ENCODE results near the gene OSBPL6.
"Not testable (repeated sequence)": the region's sequence is repeated elsewhere in the genome, so short reads cannot be mapped to it uniquely, and the experiment has no call there.

The OSBPL6 gene

DNA sequence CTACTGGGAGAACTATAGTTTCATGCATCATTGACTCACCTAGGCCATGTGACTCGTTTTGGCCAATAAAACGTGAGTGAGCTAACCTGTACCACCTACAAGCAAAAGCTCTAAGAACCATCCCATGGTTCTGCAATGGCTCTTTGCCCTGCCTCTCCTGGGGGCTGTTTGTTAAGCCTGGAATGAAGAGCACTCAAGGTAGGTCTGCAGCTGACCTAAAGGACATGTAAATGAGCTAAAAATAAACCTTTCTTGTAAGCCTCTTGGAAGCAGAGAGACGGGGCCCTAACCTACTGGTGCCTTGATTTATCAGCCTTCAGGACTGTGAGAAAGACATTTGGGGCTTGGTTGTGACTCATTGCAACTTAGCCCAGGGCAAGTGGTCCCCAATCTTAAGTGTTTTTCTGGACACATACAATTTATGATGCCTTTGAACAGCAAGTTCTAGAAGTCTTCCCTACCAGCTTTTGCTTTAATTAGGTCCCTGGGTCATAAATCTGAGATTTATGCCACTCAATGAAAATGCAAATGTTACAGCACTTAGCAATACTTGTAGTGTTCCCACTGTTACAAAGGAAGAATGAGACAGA is 107.4 kb downstream of the OSBPL6 start:
- no peak for DNase-seq (ENCODE audit: low spot score)

DNA sequence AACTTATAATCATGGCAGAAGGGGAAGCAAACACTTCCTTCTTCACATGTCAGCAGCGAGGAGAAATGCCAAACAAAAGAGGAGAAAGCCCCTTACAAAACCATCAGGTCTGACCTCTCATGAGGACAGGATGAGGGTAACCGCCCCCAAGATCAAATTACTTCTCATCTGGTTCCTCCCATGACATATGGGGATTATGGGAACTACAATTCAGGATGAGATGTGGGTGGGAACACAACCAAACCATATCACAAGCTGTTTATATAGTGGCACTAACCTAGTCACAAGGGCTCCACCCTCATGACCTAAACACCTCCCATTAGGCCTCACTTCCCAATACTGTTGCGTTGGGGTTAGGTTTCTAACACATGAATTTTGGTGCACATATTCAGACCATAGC is 110.0 kb downstream of the OSBPL6 start:
- DNase-seq (ENCODE audit: low spot score), result no peak

DNA sequence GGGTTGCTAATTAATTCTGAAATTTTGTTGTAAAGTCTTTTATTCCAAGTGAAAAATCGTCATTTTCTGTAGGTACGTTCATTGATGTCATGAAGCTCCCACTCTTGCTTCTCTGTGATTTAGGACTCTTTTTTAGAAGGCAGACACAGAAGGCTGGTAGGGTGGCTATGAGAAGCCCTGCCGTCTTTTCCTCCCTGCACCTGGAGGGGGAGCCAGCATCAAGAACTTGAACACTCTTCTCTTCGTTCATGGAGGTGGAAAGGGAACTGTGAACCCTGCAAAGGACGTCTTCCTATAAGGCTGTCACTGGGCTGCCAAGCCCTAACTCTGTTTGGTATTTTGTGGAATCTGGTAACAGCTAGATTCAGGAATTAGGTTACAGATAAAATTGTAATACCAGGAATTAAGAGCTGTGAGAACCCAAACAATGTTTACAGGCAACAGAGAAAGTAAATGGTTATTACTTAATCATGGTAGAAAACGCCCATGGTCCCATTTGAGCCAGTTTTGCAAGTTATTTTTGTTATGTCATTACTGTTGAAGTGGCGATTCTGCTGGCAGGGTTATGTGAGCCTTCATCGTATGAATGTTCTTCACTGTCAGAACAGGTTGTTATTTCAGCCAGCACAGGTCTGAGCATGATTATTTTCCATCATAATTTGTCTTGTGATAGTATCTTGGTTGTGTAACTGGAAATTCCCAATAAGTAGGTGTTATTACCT is 112.2 kb downstream of the OSBPL6 start:
- DNase-seq (ENCODE audit: low spot score), result peak; percentile 22

DNA sequence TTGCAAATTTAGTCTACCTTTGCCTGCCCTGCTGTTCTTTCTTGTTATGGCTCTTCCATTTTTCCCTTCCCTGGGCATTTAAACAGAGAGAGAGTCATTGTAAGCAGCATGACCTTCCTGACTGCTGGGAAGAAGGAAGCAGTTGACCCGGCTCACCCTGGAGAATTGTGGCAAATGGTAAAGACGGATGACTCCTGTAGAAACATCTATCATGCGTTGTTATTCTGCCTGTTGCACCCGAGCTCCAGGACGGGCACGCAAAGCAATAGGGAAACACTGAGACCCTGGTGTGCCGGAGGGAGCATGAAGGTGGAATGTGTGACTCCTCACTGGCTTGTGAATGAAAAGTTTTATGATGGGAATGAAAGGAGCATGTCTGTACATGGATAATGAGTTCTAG is 113.3 kb downstream of the OSBPL6 start:
- DNase-seq (ENCODE audit: low spot score), result no peak

DNA sequence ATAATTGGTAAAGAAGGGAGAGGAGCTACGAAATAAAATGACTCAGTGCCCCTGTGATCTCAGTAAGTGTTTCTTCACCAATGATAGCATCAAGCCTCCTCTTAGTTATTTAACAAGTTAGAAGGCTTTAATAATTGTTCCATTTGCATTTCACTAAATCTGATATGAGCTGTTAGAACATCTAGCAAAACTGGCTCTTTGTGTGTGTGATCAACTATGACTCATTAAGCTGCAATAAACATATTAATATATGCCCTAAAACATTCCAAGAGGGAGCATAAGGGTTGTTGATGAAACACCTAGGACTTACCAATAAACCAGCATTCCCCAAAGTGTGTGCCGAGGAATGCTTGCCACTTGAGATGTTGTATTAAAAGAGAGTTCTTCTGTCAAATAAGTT is 115.2 kb downstream of the OSBPL6 start:
- DNase-seq (ENCODE audit: low spot score), result no peak

DNA sequence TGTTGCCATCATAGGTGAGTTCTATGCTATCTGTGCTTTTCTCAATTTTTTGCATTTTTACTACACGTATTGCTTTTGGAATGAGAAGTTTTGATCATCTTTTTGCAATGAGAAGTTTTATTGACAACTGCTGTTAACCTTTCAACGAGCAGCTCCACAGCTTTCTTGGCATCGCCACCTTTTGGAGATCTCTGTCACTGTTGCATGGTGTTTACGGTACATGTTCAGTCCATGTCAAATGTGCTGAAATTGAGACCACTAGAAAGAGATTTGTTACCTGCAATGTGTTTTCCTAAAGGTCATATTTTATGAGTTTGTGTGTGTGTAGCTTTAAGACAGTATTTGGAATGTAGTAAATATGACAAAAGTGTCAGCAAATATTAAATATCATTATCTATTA is 120.8 kb downstream of the OSBPL6 start:
- no peak for DNase-seq (ENCODE audit: low spot score)

DNA sequence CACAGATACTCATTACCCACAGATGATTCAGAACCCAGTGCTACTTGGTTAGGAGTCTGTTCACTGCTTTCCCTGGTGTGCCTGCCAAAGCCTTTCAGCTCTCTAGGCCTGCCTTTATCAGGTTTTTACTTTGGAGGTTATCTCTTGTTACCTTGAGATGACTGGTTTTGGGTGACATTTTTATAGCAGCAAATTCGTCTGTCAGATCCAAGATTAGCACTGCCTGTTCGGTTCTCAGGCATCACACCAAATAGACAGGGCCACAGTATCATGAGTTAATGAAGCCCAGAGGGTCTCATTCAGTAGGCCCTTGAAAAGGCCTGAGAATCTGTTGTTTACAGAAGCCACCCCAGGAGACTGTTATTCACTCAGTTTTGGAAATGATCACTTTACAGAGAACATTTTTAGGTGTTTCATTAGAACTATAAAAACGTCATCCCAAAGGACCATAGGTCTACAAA is 121.2 kb downstream of the OSBPL6 start:
- DNase-seq (ENCODE audit: low spot score), result no peak

DNA sequence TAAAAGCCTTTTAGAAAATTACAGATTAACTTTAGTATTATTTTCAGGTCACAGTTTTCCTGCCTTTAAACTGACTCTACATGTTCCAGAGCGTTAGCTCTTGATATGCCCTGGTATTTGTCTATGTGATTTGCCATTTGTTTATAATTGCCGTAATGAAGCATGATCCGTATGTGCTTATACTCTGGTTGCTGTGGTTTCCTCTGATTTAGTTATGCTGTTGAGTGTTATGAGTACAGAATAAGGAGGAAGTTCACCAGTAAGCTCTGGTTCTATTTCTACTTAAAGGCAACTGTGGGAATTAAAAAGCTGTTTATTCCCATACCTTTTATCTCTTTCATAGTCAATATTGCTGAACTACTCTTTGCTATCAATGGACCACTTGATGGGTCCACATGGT is 123.5 kb downstream of the OSBPL6 start:
- no peak for DNase-seq (ENCODE audit: low spot score)

DNA sequence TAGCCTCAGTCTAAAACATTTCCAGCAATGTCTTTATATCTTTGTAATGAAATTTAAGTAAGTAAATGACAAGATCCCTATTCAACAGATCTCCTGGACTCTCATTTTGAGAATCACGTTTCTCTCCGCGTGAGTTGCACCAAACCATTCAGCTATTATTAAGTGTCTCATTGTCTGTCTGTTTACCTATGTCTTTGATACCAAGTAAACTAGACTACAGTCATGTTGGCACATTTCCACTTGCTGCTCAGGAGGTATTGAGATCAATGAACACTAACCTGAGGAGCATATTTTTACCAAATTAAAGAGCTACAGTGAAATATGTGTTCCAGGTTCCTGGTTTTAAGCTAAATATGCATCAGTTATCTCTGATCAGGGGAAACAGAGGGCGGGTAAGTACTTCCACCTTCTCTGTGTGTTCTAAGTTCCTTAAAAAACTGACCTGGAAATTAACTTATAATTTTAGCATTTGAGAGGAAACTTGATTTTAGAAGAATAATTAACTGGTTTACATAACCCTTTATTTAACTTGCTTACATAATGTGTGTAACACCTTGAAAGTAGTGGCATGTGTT is 125.8 kb downstream of the OSBPL6 start:
- DNase-seq (ENCODE audit: low spot score), result no peak

DNA sequence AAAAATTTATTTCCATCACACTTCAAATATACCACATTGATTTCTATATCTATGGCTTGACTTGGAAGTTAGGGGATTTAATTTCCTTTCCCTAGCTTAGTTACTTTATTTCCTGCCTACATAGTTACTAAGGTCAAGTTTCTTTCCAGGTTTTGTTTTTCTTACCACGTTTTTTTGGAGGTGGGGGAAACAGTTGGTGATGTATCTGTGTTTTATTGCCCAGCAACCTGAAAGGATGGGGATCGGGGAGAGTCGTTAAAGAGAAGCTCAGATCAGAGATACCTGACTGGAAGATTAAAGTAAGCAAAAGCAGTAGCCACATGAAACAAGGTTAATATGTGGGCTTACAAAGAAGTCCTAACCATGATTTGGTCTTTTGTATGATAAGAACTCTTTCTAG is 127.8 kb downstream of the OSBPL6 start:
- DNase-seq (ENCODE audit: low spot score), result no peak

DNA sequence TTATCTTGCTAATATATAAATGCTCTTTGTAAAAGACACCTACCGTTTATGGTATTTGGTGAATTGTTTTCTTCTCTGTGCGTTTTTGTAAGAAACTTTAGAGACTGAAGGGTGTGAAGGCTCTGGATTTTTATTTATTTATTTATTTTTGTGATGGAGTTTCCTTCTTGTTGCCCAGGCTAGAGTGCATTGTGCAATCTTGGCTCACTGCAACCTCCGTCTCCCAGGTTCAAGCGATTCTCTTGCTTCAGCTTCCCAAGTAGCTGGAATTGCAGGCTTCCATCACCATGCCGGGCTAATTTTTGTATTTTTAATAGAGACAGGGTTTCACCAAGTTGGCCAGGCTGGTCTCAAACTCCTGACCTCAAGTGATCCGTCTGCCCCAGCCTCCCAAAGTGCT is 129.0 kb downstream of the OSBPL6 start:
- DNase-seq (ENCODE audit: low spot score), result not testable (repeated sequence)

DNA sequence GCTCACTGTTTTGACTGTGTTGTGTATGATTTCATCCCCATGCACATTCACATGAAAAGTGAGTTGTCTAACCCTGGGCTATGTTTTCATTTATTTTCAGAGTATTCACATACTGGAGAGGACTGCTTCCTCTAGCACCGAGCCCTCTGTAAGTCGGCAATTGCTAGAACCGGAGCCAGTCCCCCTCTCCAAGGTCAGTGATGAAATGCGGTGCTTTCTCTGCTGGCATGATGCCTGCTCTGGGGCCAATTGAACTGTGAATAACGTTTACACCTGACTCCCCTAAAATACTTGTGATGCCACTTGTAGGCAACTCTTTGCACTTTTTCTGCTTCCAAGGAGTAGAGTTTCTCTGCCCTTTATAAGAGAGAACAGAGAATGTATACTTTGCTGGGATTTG is 129.8 kb downstream of the OSBPL6 start:
- DNase-seq (ENCODE audit: low spot score), result no peak

DNA sequence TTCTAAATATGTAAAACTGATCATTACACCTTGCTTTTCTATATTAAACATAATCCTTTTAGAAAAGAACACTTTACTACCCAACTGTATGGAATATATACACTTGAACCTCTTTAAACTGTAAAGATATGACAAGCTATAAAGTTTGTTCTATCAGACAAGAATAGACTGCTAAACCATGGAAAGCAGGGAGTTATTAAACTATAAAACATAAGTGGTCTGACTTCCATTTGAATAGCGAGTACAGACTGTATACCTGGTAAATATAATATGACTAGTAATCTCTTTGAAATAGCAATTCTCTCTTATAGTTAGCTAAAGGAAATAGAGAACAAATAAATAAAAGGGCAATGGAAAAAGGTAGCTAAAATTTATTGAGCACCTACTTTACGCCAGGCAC is 131.0 kb downstream of the OSBPL6 start:
- no peak for DNase-seq (ENCODE audit: low spot score)

DNA sequence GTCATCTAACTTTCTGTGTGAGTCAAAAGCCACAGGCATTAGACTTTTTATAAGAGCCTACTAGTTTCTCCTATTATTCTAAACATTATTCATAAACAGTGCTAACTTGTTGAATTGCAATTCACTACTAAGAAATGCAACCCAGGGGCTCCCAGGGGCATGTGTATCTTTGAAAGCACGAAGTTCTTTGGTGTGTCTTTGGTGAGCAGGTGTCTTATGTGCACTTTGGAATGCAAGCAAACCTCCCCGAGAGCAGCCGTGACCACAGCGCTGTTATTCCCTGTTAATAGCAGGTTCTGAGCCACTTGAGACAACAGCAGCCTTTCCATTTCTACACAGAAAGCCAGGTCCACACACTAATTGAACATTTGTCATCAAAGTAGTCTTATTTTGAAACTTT is 133.2 kb downstream of the OSBPL6 start:
- no peak for DNase-seq (ENCODE audit: low spot score)

DNA sequence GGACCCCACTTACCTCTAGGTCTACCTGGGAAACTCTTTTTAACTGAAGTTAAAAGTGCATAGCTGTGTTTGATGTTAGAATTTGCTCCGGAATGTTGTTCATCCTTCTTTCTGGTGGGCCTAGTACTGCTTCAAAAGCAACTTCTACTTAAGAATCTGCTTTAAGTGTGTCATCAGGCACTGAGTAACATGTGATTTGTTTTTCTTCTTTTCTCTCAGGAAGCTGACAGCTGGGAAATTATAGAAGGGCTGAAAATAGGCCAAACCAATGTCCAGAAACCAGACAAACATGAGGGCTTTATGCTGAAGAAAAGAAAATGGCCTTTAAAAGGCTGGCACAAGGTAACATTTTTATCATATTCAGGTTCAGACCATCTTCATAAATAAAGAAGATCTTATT is 133.7 kb downstream of the OSBPL6 start:
- no peak for DNase-seq (ENCODE audit: low spot score)

DNA sequence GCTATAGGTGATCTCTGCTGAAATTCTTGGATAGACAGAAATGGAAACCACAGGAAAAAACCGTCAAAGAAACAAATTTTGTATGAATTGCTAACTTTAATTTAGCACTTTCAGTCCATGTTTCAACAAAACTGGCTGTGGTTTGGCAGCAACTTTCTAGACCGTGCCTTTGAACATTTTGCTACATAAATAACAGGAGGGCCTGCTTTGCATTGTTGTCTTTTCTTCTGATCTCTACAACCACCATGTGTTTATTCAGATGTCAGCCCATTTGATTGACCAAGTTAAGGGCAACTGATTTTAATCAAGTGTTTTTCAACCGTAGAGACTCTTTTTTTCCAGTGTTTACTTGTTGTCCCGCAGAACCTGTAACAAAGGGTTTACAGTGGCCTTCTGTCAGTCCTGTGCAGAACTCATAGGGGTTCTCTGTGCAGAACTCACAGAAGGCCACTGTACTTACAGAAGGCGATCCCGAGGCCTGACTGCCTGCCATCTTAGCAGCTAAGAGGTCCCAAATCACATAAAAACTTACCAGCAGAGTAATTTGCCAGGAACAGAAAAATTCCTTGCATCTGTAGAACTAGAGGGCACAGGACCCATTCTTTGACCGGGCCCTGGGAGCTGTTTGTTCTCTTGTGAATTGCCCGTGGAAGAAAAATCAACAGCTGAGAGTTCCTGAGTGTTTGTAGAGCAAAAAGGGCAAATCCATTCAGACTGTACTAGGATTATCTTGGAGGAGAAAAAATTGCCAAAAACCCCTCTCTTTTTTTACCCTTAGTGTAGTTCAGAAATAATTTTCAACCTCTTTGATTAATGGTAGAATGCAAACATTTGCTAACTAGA is 136.1 kb downstream of the OSBPL6 start:
- no peak for DNase-seq (ENCODE audit: low spot score)

DNA sequence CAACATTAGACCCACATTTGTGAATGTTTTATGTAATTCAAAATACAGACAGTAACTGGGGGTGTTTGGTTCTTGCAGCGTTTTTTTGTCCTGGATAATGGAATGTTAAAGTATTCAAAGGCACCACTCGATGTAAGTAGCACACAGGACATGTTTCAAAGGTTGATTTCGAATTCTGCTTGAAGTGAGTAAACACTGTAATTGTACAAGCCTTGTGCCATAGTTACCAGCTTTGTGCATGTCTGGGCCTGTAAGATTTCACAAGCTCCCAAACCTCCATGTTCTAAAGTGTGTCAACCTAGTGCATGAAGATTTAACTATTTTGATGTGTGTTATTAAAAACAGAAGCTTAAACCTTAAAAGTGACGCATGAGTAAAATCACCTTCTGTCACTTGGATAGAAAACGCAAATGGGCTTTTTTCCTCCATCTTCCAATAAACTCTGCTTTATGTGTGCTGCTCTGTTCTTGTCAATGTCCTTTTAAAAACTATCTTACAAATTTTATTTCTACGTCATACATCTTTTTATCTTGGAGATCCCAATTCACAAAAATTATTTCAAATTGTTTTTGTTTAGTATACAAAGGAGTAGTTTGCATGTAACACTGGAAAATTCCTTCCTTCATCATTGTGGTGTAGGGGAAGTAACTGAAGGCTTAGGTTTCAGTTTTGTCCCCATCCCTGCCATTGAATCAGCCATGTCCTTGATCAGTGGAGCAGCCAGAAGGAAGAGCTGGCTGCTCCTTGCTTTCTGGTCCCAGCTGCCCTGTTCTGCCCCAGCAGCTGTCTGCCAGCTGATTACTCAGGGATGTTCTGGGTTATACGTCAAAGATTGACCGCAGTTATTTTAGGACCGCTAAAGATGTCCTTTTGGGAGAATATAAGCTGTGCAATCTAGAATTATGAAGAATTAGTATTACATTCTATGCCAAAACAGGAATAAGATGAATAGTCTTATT is 137.4 kb downstream of the OSBPL6 start:
- DNase-seq (ENCODE audit: low spot score), result peak; percentile 14

DNA sequence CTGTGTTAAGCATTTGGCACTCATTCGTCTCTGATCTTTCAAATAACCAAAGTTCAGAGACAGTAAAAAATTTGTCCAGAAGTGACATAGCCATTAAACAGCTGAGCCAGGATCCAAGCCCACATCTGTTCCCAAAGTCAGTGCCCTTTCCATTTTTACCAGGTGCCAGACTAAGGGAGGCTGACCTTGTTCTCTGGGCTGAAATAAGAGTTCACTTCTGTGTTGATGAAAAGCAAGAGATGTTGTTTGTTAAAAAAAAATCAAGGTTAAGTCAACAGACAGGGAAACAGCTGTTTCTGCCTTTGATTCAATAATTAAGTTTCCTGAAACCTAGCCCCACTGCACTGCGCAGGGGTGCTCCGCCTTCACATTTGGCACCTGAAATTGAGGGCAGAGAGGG is 139.5 kb downstream of the OSBPL6 start:
- no peak for DNase-seq (ENCODE audit: low spot score)

DNA sequence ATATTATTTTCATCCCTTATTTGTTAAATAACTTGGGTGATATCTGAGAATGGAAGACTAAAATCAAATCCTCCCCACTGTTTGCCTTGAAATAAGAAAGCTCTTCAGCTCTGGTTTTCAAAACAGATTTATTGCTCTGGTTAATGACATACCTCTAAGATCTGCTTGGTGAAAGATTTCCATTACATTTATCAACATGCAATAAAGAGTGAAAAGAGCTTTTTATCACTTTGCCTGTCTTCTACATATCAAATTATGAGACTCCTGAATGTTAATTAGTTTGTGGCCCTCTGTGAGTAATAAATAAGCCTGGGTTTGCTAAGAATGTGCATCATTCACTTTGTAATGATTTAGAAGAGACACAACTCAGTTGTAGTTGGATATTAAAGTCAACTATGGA is 140.9 kb downstream of the OSBPL6 start:
- no peak for DNase-seq (ENCODE audit: low spot score)

DNA sequence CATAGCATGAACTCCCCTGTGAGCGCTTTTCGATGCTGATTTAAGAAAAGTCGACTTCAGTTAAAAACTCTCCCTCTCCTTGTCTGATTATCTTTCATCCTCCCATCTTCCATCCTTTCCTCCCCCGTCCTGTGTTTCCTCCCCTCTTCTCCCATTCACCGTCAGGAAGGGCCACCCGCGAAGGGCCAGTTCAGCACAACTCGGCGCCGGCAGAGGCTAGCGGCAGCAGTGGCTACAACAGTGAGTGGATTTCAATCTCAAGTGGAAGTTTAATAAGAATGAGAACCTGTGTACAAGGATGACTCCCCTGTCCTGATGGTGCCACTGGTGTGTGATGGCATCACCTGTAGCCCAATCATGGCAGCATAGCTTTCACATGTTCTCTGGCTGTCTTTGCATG is 149.8 kb downstream of the OSBPL6 start:
- DNase-seq (ENCODE audit: low spot score), result no peak

DNA sequence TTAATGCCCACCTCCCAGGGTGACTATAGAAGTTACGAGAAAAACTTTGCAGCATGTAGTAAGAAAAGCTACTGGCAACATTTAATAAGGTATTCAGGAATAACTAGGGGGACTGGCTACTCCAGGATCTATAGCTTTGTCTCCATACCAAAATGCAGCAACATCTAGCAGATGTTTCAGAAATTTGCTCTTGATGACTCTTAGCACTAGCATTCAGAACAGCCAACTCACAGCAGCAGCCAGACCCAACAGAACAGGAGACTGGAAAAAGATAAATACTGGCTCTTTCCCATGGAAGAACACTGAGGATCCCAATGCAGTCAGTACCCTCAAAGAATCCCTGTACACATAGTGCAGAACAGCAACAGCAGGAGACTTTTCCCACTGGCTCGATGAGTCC is 151.6 kb downstream of the OSBPL6 start:
- DNase-seq (ENCODE audit: low spot score), result no peak

DNA sequence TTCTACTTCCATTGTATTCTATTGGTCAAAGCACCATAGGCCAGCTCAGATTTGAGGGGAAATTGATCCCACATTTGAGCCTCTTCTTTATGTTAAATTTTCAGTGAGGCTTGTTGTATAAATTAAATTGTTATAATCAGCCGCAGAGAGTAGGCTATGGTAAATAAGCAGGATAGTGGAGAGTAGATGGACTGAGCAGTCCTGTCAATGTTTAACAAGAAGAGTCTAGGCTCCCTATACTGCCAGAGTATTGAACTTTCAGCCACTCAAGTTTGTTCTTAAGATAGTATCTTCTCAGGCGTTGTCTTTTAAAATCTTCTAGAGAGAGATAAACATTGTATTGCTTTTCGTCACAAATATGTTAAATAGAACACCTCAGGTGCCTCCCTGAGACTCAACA is 155.7 kb downstream of the OSBPL6 start:
- peak; percentile 8 for DNase-seq (ENCODE audit: low spot score)
